NCI-H1092 treated with DMSO at 0.1 percent for 48 hours (cell line): Measurements from ENCODE around the gene PSG11.
"Not testable (repeated sequence)": the region's sequence is repeated elsewhere in the genome, so short reads cannot be mapped to it uniquely, and the experiment has no call there.

Experiments used
- DNase-seq: peaks from one replicate; lab custom pipeline; 2025; lab: John Stamatoyannopoulos, UW

PSG11 gene

GRCh38 chr19:42989186-42989585, 37.1 kb downstream of the PSG11 start:
- DNase-seq, result not testable (repeated sequence)

- not testable (repeated sequence) for DNase-seq
Measured at GRCh38 chr19:42988206-42988605, 38.1 kb downstream of the PSG11 start.

GRCh38 chr19:42985588-42985987, 40.7 kb downstream of the PSG11 start:
- no peak for DNase-seq

GRCh38 chr19:42982111-42982510, 44.2 kb downstream of the PSG11 start:
- not testable (repeated sequence) for DNase-seq

DNA sequence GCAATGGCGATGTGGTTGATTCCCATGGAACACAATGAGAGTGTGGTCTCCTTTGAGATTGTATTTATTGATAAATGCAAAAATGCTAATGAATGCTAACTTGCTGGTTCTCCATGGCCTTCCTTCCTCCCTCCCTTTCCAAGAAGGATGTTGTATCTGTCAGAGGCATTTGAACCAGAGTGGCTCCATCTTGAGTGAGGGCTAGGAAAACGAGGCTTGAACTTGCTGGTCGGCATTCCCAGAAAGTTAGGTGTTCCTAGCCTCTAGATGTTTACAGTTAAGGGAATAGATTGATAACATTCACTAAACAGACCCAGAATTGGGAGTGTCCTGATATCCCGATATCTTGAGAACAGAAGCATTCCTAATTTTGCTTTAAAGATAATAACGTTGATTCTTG, 54.8 kb downstream of the PSG11 start:
- not testable (repeated sequence) for DNase-seq

GRCh38 chr19:42965176-42965575, 61.1 kb downstream of the PSG11 start:
- DNase-seq, result no peak

- no peak for DNase-seq
Measured at GRCh38 chr19:42961119-42961518, 65.2 kb downstream of the PSG11 start.
